HG03558 (cell line): Measurements from ENCODE around the gene PTPRZ1.
A peak's percentile ranks its signal among the peaks of the same experiment; 100 is the strongest.

ENCODE experiments used
- ATAC-seq: cut with Tn5 transposase; IDR thresholded peaks from one replicate; pipeline ENCODE4 v1.9.1; 2021; ENCODE audit warnings: moderate number of reproducible peaks; ENCODE audit not compliant: unreplicated experiment; ENCODE audit errors: extremely low read depth

The PTPRZ1 gene

GRCh38 chr7:122035876-122036275 lies 162.9 kb downstream of the PTPRZ1 start:
- no peak for ATAC-seq

GRCh38 chr7:122038134-122038533 lies 165.2 kb downstream of the PTPRZ1 start:
- no peak for ATAC-seq

- no peak for ATAC-seq
These were observed 165.9 kb downstream of the PTPRZ1 start for GRCh38 chr7:122038904-122039303.

- ATAC-seq: no peak
These were observed 167.2 kb downstream of the PTPRZ1 start for GRCh38 chr7:122040147-122040546.

GRCh38 chr7:122046402-122046801 lies 173.4 kb downstream of the PTPRZ1 start:
- ATAC-seq: no peak

GRCh38 chr7:122054393-122054792 lies 181.4 kb downstream of the PTPRZ1 start:
- ATAC-seq: no peak

- no peak for ATAC-seq
These were observed 182.1 kb downstream of the PTPRZ1 start for GRCh38 chr7:122055073-122055472.

GRCh38 chr7:122056977-122057376 lies 184.0 kb downstream of the PTPRZ1 start:
- no peak for ATAC-seq

GRCh38 chr7:122059542-122059941 lies 186.6 kb downstream of the PTPRZ1 start:
- no peak for ATAC-seq

GRCh38 chr7:122063146-122063545 lies 190.2 kb downstream of the PTPRZ1 start:
- ATAC-seq: no peak

GRCh38 chr7:122064971-122065370 lies 192.0 kb downstream of the PTPRZ1 start:
- no peak for ATAC-seq

- no peak for ATAC-seq
These were observed 194.1 kb downstream of the PTPRZ1 start for GRCh38 chr7:122067077-122067476.

- ATAC-seq: no peak
These were observed 195.1 kb downstream of the PTPRZ1 start for GRCh38 chr7:122068046-122068445.

GRCh38 chr7:122068999-122069398 lies 196.0 kb downstream of the PTPRZ1 start:
- no peak for ATAC-seq

GRCh38 chr7:122070062-122070461 lies 197.1 kb downstream of the PTPRZ1 start:
- no peak for ATAC-seq

GRCh38 chr7:122070834-122071233 lies 197.9 kb downstream of the PTPRZ1 start:
- ATAC-seq: no peak

- no peak for ATAC-seq
These were observed 199.3 kb downstream of the PTPRZ1 start for GRCh38 chr7:122072272-122072671.

- ATAC-seq: no peak
These were observed 200.1 kb downstream of the PTPRZ1 start for GRCh38 chr7:122072924-122073599.

- no peak for ATAC-seq
These were observed 200.7 kb downstream of the PTPRZ1 start for GRCh38 chr7:122073635-122074034.

GRCh38 chr7:122082160-122082559 lies 209.2 kb downstream of the PTPRZ1 start:
- no peak for ATAC-seq

GRCh38 chr7:122082670-122083069 lies 209.7 kb downstream of the PTPRZ1 start:
- ATAC-seq: no peak

- ATAC-seq: peak; percentile 83
These were observed 220.2 kb downstream of the PTPRZ1 start for GRCh38 chr7:122092964-122093797.
